GM21619 (cell line): Measurements from ENCODE around the gene ABTB2.
A peak's percentile ranks its signal among the peaks of the same experiment; 100 is the strongest.

ENCODE experiments used
- ATAC-seq: cut with Tn5 transposase; IDR thresholded peaks from one replicate; pipeline ENCODE4 v1.9.1; 2021; ENCODE audit not compliant: unreplicated experiment

The ABTB2 gene

DNA sequence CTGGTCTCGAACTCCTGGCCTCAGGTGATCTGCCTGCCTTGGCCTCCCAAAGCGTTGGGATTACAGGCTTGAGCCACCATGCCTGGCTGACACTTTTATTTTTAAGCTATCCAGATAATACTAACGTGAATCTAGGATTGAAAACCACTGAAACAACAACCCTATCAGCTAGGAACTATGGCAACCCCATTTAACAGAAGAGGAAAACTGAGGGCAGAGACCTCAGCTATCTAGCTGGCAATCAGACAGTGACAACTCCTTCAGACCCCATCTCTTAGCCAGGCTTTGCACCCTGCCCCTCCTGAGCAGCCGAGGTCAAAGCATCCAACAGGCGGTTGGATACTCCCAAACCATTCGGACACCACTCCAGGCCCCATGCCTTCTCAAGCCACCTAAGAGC is 14.1 kb downstream of the ABTB2 start:
- ATAC-seq: no peak

DNA sequence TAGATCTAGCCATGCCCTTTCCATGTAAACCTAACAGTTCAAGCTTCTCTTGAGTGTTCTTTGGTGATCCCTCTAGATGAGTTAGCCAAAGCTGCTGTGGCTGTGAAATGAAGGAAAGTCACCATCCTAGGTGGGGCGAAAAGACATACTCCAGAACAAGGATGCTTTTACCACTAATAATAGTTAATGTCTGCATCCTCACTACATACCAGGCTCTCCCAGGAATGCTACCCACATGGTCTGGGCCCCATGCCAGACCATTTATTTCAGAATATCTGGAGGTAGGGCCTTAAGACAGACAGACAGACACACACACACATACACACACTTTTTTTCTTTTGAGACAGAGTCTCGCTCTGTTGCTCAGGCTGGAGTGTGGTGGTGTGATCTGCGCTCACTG is 14.7 kb downstream of the ABTB2 start:
- no peak for ATAC-seq

DNA sequence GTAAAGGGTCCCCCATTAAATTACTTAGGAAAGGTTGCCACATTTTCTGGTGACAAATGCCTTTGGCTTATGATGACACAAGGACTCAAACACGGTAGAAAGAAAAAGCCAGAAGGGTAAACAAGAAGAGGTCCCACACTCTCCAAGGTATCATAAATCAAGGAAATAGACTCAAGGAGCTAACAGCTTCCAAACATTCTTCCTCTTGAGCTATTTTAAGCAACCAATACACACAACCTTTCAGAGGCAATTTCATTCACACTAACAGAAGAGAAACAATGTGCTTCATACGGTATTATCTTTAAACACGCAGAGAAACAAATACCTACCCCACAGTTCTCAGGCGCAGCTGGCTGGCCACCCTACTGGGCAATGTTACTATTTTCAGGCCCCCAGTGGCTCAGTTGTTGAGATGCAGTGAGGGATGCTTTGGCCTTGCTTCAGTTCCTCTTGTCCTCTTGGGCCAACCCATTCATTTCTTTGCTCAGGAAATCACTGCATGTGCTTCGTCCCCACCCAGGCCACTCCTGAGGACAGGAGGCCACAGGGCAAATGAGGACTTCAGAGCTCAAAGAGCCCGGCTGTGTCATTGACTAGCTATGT is 15.8 kb downstream of the ABTB2 start:
- ATAC-seq: no peak

- no peak for ATAC-seq
These were observed 16.7 kb downstream of the ABTB2 start for GRCh38 chr11:34341096-34341495.

GRCh38 chr11:34340653-34341052 is 17.2 kb downstream of the ABTB2 start:
- no peak for ATAC-seq

DNA sequence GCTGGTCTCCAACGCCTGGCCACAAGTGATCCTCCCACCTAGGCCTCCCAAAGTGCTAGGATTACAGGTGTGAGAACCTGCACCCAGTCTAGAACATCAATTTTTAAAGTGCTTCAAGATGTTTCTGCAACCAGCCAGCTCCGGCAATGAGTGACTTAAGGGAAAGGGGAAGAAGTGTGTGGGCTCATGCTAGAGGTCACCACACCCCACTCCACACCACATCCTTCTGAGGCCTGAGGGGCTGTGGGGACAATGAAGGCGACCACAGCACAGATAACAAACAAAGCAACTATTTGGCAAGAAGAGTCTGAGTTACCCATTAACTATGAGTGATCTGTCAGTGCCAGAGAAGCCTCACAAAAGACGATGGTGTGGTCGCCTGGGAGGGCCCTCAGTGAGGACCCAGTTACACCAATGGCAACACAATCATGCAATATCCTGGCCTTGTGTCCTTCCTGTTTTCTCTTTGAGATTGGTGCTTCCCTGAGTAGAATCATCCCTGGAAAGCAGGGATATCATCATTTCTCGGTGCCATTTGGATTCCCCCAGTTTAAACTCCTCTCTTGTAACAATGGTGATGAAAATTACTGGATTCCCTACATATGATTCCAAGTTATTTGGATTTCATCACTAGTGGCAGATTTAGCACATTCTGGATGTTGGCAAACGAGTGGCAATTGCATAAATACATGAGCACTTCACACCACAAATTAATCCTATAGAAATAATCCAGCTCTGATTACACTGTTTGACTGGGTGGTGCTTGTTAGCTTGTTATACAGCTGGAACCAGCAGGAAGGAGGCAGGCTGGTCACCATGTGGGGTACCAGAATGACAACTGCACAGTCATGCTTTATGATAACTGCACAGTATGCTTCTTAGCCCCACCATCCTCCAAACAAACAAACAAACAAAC is 18.4 kb downstream of the ABTB2 start:
- ATAC-seq: peak; percentile 79

DNA sequence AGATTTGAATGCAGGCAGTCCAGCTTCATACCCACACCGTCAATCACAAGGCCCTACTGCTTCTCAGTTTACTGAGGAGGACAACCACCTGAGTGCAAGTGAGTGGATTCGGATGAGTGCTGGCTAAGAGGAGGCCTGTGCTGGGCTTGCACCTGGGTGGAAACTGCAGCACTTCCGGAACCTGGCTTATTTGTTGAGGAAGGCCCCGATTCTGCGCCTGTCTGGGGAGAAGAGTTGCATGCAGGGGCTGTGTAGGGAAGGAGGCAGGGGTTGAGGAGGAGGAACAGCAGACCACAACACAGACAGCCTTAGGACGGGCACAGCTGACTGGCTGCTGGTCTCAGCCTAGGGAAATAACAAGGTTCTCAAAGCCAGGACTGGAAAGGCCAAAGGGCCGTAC is 20.8 kb downstream of the ABTB2 start:
- ATAC-seq: no peak

DNA sequence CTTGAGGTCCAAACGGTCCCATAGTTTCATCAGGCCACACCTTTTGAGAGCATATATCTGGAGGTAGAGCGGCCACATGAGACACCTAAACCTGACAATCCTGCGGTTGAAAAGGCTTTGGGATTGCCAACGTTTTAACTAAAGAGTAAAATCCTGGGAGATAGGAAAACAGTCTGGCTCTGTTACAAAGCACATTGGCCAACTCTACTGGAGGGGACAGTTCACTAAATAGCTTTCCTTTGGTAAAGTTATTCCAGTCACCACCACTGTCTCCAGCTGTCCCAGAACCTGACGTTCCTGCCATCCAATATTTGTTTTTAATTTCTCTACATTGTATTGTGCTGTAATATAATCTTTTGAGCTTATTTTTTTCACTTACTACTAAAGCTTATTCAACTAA is 22.0 kb downstream of the ABTB2 start:
- no peak for ATAC-seq

DNA sequence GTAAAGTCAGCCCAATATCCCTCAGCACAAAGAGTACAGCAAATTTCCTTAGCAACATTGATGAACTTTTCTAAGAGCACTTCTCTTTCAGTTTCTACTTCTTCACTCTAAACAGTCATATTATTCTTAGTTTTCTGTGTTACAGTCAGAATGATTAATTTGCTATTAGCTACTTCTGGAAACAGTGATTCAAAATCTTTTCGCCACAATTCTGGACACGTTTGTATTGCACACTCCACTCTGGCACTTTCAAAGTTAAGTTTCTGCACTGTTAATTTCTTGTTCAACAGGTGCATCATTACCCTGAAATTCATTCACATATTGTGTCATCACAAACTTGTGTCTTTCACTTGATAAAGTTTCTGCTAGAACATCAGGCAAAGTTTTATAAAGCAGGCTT is 22.5 kb downstream of the ABTB2 start:
- ATAC-seq: no peak

GRCh38 chr11:34333787-34334186 is 24.0 kb downstream of the ABTB2 start:
- ATAC-seq: no peak

GRCh38 chr11:34332524-34332923 is 25.3 kb downstream of the ABTB2 start:
- no peak for ATAC-seq

DNA sequence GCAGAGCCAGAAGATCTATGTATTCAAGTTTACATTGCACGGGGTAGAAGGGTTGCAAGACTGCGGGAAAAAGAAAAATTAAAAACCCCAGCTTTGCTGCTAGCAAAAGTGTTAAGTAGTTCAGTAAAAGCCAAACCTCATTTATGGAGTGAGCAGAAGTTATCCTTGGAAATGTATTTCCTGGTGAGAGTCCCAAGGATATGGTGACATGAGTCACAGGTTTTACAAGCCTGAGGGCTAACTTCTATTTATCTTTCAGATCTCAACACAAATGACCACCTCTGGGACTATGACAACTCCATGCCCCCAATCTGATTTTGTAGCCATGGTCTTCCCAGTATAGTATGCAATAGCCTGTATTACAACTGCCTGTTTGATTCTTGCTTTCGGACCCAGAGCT is 26.1 kb downstream of the ABTB2 start:
- ATAC-seq: no peak

GRCh38 chr11:34331329-34331728 is 26.5 kb downstream of the ABTB2 start:
- ATAC-seq: no peak

DNA sequence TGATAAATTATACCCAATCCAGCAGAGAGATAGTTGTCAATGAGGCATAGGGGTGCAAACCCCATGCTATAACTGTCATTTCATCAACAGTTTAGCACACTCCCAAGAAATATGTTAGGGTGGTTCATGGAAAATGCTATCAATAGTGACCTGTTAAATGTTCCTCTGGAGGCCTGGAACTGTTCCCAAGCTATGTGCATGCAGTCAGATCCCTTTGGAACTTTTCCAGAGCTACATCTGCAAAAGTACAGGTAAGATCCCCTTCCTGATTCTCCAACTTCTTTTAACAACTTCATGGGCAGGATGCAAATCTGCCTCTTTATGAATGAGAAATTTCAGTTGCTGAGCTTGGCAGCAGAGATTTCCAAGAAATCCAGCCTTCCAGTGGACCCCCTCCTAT is 27.2 kb downstream of the ABTB2 start:
- ATAC-seq: no peak

- ATAC-seq: no peak
These were observed 27.9 kb downstream of the ABTB2 start for GRCh38 chr11:34329876-34330275.

GRCh38 chr11:34328632-34328910 is 29.2 kb downstream of the ABTB2 start:
- no peak for ATAC-seq

DNA sequence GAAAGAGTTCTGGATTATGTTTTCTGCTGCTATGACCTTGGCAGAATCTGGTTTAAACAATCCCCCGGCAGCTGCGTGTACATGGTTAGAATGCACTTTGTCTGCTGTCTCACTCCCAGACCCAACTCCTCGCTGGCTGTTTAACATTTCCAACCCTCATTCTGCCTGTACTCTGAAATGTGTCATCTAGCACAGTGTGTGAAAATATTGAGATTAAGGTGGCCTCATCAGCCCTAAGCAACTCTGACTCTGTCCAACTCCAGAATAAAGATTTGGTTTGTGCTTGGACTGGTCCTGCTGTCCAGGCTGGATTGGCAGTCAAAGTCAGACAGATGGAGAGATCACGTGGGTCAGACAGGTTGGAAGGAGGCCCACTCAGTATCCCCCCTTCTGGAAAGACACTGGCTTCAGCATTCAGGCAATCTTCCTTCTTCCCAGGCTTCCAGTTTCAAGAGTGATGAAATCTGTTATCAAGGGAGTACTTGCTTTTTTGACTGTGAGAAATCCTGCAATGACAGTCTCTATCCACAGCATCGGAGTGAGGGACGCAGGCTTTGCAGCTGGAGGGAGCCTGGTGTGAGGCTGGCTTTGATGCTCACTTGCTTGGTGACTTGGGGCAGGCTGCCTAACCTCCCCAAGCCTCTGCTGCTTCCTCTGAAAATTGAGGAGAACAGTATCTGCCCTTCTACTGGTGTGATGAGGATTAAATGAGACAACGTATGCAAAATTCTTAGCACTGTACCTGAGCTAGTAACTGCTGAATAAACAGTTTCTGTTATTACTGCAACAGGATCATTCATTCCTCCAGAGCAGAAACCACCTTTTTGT is 29.8 kb downstream of the ABTB2 start:
- no peak for ATAC-seq

DNA sequence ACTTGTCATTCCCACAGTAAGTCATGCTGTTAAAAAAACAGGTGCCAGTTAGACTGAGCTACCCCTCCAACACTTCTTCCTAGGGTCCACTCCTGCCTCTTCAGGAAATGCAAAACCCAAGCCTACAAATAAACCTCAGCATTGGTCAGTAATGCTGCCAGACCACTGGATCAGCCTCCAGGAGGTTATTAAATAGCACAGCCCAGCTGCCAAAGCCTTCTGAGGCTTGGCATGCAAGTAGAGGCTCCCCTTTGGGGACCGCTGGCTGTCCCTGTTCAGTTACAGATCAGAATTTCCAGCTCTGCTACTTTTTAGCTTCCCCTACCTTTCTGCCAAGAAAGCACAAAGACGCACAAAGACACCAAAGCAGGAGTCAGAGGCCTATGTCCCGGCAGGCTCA is 33.3 kb downstream of the ABTB2 start:
- ATAC-seq: no peak

- no peak for ATAC-seq
These were observed 34.2 kb downstream of the ABTB2 start for GRCh38 chr11:34323601-34324000.

DNA sequence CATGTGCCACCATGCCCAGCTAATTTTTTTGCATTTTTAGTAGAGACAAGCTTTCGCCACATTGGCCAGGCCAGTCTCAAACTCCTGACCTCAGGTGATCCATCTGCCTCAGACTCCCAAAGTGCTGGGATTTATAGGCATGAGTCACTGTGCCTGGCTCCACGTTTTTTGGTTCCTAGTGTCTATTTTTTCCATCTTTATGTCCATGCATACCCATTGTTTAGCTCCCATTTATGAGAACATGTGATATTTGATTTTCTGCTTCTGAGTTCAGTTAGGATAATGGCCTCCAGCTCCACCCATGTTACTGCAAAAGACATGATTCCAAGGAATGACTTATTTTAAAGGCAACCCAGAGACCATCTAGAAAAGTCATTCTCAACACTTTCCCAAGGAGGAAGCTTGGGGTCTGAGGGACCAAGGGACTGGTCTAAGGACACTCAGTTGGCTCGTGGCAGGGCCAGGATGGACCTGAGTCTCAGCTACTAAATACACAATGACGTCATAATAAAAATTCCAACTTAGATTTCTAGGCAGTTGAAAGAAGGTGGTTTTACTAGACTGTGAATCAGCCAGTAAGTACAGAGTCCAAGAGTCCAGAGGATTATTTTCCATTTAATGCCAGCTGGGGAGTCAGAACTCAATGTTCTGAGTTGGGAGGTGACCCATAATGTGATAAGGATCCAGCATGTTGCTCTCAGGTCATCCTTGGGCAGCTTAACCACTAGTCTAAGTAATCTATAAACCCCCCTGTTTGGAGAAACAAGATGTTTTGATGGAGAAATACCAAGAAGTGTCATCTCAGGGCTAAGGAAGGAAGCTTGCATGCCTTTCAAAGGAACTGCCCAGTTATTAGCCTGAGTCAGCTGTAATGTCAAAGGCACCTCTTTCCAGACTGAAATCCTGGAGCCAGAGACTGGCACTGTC is 39.4 kb downstream of the ABTB2 start:
- ATAC-seq: no peak

DNA sequence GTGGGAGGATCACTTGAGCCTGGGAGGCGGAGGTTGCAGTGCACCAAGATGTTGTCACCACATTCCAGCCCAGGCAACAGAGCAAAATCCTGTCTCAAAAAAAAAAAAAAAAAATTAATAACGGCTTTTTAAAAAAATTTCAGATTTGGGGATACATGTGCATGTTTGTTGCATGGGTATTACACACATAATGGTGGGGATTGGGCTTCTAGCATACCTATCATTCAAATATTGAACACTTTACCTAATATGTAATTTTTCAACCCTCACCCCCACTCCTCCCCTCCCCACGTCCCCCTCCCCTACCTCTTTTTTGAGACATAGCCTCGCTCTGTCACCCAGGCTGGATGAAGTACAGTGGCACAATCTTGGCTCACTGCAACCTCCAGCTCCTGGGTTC is 40.1 kb downstream of the ABTB2 start:
- no peak for ATAC-seq
